HG03442 (cell line): ENCODE measurements around the gene MMP28.

Source experiments
- ATAC-seq: cut with Tn5 transposase; IDR thresholded peaks from one replicate; pipeline ENCODE4 v1.9.1; 2021; ENCODE audit warnings: mild to moderate bottlenecking, moderate library complexity; ENCODE audit not compliant: unreplicated experiment

MMP28 gene, protein sequence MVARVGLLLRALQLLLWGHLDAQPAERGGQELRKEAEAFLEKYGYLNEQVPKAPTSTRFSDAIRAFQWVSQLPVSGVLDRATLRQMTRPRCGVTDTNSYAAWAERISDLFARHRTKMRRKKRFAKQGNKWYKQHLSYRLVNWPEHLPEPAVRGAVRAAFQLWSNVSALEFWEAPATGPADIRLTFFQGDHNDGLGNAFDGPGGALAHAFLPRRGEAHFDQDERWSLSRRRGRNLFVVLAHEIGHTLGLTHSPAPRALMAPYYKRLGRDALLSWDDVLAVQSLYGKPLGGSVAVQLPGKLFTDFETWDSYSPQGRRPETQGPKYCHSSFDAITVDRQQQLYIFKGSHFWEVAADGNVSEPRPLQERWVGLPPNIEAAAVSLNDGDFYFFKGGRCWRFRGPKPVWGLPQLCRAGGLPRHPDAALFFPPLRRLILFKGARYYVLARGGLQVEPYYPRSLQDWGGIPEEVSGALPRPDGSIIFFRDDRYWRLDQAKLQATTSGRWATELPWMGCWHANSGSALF

DNA sequence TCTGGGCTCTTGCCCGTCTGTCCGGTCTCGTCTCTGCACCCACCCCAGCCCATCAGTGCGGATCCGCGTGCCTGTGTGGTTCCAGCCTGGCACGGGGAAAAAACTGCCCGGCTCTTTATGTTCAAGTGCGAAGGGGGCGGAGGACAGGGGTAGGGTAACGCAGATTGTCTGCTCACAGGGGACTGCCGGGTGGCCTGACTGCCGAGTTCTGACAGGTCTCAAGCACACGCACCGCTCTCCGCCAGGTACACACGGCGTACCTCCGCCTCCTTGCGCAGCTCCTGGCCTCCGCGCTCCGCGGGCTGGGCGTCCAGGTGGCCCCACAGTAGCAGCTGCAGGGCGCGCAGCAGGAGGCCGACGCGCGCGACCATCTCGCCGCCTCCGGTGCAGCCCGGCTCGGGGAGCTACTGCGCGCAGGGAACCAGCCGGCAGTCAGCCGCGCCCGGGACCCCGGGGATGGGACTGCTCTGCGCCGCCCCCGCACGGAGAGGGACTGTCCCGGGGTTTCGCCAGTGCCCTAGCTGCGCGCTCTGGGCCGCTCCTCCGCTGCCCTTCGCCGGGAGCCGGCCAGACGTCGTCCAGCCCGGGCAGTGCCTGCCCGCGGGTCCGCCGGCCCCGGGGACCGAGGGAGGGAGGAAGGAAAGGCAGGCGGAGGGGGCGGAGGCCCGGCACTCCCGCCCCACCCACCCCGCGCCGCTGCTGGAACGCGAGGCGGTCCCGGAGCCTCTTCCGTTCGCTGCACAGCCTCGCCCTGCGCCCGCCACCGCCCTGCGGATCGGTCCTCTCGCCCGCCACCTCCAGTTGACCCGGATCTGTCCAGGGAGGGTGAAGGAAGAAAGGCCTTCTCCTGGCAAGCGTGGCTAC, at the start of gene MMP28:
Gene MMP28, minus strand, starts transcription at position 635 of the 864 bp plus-strand sequence. Its CDS starts 264 bp downstream, at position 371.
- ATAC-seq = no peak

DNA sequence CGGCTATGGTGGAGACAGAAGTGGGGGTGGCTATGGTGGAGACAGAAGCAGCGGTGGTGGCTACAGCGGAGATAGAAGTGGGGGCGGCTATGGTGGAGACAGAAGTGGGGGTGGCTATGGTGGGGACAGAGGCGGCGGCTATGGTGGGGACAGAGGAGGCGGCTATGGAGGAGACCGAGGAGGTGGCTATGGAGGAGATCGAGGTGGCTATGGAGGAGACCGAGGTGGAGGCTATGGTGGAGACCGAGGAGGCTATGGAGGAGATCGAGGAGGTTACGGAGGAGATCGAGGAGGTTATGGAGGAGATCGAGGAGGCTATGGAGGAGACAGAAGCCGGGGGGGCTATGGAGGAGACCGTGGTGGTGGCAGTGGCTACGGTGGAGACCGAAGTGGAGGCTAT, 49.1 kb upstream of the MMP28 start:
- ATAC-seq = no peak

DNA sequence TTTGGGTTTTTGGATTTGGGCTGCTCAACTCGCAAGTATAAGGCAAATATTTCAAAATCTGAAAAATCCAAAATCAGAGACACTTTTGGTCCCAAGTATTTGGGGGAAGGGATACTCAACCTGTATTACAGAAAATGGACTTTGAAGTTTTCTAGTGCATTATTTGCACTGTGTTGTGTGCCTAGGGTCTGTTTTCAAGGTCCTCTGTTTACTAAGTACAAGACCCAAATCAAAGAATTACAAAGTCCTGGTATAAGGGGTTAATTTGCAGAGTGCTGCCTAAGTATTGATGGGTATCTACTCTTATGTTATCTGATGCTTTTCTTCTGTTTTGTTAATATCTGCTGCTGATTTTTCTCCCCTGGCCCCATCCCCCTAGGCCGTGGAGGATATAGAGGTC, 48.3 kb upstream of the MMP28 start:
- ATAC-seq = no peak

DNA sequence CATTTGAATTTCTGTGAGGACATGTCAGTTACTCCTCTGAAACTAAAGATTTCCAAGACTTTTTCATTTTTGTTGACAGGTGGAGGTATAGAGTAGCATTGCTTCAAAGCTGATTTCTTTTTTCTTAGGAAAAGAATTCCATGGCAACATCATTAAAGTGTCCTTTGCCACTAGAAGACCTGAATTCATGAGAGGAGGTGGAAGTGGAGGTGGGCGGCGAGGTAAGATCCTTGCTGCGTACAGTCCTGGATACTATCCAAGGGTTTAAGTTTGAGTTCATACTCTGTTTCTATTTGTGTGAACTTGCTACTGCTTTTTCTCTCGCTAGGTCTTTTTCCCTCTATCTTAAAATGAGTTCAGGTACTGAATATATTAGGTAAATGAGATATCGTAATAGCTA, 46.8 kb upstream of the MMP28 start:
- no peak for ATAC-seq

DNA sequence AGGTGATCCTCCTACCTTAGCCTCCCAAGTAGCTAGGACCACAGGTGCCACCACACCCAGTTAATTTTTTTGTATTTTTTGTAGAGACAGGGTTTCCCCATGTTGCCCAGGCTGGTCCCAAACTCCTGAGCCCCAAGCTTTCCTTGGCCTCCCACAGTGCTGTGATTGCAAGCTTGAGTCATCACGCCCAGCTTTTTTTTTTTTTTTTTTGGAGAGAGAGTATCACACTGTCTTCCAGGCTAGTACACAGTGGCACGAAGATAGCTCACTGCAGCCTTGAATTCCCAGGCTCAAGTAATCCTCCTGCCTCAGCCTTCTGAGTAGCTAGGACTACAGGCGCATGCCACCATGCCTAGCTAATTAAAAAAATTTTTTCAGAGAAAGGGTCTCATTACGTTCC, 46.1 kb upstream of the MMP28 start:
- no peak for ATAC-seq

DNA sequence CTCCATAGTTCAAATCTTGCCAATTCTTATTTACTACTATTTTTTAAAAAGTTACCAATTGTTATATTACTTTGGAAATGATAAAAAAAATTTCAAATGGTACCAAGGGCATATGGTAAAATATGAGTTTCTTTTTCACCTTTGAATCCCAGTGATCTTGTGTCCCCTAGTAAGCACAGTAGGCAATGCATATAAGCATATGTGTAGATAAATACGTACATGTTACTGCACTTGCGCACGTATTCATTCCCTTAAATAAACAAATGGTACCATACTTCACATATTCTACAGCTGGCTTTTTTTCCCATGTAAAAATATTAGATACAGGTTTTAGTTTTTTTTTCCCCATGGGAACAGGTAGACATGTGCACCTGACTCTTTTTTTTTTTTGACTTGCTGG, 45.7 kb upstream of the MMP28 start:
- no peak for ATAC-seq

DNA sequence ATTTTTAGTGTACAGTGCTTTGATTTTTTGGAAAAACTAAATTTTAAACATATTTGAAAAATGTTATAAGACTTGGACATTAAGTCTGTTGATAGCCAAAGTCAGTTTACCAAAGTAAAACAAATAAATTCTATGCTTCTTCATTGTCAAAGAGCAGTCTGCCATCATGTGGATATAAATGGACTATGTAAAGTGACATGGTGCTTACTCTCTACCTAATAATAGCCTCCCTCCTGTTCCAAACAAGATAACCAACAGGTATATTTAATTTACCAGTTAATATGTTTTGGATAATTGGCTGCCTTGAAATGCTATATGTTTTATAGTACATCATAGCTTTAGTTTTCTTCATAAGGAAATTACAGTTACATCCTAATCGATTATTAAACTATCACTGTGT, 29.8 kb upstream of the MMP28 start:
- ATAC-seq = no peak

DNA sequence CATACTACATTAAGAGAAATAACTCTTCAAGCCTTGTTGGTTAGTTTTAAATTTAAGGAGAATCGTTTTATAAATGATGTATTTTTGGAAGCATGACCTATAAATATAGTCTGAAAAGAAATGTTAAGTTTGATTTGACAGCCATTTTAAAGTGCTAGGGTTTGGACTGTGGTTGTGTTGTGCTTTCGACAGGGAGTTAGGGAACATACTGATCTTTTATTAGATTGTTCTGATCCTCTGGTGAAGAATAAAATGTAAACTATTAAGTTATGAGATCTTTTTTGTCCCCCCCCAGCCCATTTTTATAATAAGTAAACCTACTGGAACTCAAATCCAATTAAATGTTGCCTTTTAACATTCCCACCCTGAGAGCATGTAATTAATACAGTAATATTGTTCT, 25.9 kb upstream of the MMP28 start:
- no peak for ATAC-seq

DNA sequence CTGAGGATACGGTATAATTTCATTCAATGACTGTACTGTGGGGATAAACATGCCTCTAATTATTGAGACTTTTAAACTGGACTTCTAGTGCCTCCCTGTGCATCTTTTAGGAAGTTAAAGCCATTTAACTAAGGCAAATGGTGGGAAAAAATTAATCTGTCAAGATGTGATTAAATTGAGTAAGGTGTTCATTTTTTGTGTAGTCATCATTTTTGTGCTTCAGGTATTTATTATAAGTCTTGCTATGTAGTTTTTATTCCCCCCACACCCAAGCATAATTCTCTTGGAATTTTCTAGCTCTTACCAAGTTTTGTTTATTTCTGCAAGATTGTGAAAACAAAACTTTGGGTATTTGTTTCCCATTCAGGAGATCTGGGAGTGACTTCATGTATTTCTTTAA, 24.0 kb upstream of the MMP28 start:
- no peak for ATAC-seq

DNA sequence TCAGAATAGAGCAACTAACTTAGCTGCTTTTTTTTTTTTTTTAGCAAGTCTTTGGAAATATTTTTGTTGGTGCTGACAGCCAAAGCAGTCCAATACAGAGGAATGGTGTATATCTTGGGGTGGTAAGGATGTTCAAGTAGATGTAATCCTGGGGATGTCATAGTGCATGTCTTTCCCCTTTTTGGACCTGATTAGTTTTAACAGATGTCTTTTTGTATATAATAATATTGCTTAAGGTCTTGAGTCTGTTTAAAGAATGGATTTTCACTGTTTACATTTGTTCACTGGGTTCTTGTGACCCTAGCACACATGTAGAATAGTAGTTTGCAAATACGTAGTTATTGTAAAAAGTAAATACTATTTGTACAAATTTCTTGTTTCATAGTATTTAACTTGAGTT, 21.8 kb upstream of the MMP28 start:
- no peak for ATAC-seq

DNA sequence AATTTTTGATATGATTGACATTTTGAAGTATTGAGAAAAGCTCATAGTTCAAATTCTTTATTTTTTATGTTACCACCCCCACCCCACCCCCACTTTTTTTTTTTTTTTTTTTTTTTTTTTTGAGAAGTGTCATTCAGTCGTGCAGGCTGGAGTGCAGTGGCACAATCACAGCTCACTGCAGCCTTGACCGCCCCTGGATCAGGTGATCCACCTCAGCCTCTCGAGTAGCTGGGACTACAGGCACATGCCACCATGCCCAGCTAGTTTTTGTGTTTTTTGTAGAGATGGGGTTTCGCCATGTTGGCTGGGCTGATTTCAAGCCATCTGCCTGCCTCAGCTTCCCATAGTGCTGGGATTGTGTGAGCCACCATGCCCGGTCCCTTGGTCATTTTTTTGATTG, 21.3 kb upstream of the MMP28 start:
- ATAC-seq = no peak

DNA sequence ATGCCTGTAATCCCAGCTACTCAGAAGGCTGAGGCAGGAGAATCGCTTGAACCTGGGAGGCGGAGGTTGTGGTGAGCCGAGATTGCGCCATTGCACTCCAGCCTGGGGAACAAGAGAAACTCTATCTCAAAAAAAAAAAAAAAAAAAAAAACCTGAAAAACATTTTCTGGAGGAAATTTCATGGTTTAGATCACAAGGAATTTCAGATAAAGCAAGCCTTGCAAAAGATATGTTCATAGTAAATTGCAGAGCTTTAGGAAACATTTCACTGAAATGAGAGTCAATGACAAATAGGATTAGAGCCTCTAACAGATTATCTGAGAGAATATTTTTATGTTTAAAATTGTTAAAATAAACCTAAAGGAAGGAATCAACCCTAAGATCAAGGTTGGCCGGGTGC, 17.0 kb upstream of the MMP28 start:
- ATAC-seq = no peak

DNA sequence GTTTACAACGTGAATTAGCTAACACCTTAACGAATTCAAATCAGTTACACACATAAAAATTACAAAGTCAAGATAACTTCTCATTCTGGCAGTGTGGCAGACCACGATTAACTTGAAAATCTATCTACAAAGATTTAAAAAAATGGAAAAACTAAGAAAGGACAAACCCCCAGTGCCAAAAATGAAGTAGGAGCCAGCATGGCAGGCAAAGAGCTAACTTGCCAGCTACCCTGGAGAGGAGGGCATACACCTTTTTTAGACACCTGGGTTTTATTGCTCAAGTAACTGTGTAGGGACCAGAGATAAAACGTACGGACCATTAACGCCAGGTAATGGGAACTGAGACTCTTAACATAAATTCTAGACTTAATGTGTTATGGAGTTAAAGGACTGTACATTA, 16.3 kb upstream of the MMP28 start:
- no peak for ATAC-seq

DNA sequence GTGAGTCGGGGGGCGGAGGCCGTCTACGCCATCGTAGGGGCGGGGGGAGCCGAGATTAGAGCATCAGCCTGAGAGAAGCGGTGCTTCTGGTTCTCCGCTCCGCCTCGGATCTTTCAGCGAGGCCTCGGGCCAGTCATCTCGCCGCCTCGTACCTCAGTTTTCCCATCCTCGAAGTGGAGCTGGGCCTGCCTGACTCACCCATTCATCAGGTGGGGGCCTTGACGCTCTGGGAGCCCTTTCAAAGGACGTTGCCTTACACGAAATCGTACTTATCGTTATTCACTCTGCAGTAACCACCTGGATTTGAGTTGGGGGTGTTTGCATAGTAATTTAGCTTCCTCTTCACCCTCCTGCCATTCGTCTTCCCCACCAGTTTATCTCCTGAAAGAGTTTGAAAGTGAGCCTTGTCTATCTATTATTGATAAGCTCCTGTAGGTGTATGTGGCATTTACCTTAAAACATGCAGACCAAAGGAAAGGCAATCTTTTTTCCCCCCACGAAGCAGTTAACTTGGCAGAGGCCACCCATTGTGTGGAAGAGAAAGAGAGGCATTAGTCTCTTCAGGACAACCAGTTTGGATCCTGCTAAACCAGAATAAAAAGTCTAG, 14.5 kb upstream of the MMP28 start:
- no peak for ATAC-seq

DNA sequence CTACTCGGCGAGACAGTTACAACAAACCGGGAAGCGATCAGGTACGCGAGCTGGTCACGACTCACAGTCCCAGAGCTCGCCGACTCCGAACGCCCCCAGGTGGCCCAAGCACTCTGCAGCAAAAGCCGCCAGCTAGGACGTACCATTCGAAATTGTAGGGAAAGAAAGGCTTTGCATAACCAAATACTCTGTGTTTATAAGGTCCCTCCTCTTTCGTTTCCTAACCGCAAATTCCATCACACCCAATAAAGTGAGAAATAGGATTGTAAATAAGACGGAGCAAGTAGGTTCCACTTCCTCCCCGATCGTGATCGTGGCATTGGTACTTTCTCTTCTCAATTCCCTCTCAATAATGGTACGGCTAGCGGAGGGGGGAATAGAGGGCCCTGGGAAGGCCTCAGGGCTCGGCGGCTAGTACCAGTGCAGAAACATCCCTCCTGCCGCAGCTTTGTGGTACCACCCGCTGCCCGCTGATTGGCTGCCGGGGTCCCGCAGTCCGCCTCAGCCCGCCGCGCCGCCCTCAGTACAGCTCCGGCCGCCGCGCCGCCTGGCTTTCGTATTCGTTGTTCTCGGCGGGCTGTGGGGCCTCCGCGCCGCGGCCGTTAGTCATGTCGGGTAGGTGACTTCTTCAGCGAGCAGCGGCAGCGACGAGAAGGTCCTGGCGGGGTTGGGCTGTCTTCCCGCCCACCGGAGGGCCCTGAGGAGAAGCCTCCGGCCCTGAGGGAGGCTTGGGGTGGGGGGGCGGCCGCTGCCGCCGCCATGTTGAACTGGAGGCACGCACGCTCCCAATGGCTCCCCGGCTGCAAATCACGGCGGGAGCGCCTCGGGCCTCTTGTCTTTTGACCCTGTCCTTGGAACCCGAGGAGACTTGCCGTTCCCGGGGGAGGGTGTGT, 13.8 kb upstream of the MMP28 start, which contains the start of gene TAF15:
Gene TAF15, plus strand, starts transcription at position 523 of the 893 bp plus-strand sequence. Its CDS starts 86 bp downstream, at position 609.
- ATAC-seq = peak; percentile 91

DNA sequence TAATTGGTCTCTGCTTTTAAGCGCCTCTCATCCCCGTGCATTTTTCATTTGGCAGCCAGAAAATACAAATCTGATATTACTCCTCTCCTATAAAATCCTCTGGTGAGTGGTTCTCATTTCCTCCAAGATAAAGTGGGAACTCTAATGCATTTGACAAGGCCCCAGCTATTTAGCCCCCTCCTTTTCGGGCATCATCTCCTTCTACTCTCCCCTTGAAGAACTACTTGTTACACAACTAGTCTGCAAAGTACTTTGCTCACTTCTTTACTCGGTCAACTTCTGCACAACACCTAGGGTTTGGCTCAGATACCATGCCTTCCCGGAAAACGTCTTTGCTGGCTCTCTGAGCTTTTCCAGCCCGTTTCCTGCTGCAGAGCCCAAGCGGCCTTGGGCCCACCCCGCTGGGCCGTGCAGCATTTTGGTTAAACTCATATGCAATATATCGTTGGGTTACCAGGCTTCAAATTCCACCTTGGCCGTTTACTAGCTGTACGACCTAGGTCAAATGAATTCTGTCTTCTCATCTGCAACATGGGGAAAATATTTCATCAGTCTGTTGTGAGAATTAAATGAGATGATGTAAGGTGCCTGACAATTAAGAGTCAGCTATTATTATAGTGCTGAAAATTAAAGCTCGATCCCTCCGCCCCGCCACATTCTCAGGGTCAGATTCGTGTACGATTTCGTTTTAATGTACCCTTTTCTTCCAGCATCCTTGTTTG, 13.0 kb upstream of the MMP28 start:
- no peak for ATAC-seq

DNA sequence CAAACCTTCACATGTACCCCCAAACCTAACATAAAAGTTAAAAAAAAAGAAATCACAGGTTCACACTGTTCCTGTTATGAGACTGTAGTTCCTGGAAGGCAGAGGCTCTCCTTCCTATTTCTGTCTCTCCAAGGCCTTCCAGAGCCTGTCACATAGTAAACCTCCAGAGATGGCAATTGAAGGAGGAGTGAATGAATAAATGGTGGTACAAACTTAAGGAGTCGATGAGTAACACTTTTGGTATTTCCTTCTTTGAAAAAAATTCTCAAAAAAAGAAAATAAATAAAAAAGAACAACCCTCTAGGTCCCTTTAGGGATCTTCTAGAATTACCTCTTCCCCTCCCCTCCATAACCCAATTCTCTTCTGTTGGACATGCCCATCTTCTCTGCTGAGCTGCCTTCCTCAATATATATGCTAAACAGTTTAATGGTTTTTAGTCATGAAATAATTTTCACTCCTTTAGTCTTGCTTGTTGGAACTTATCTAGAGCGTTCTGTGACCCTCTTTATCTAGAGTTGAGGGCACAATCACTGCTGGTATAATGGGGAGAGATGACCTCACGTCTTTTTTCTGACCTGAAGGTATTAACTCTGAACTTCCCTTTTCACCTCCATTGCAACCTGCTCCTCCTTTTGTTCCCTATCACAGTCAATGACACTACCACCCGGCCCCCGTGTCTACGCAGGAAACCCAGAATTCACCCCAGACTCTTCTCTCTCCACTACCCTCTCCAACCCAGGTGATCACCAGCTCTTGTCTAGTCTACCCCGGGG, 12.1 kb upstream of the MMP28 start:
- ATAC-seq = no peak

DNA sequence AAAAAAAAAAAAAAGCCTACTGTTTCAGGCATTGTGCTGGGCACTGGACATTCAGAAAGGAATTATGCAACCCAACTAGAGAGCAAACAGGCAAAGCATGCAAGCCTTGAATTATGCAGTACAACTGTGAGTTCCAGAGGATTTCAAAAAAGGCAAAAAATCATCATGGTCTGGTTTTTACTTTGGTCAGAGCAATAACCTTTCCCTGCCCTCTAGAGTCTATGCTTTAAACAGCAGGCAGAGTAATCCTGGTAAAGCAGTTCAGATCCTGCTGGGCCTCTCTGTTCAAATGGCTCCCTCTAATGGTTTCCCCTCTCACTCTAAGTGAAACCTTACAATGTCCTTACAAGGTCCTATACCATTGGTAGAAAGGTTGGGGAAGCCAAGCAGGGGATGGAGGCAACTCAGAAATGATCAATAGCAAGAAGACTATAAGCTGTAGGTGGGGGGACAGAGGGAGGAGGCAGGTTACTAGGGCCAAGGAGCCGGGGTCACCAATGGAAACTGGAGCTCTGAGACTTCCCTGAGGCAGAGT, 9.3 kb upstream of the MMP28 start:
- no peak for ATAC-seq
